Measurements from ENCODE around the gene ACO1.

The ACO1 gene

DNA sequence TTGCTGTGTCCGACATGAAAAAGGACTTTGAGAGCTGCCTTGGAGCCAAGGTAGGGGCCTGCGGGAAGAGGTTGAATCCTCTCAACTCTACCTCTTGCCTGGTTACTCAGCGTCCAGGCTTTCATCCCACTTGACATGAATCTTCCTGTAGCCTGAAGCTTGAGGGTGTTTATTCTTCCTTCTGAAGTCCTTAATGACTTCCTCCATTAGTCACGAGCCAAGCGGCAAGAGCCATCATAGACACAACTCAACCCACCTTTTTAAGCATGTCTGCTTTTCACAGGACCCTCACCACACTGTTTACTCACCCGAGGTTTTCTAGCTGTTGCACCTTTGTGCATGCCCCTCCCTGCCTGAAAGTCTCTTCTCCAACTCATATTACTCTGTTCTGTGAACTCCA is 40.2 kb downstream of the ACO1 start:
- H3K27me3 ChIP-seq (replicated peaks) = no peaks in the 10 kb centered on the region
- DNase-seq = no peak
- TF ChIP-seq, protein P1, sequence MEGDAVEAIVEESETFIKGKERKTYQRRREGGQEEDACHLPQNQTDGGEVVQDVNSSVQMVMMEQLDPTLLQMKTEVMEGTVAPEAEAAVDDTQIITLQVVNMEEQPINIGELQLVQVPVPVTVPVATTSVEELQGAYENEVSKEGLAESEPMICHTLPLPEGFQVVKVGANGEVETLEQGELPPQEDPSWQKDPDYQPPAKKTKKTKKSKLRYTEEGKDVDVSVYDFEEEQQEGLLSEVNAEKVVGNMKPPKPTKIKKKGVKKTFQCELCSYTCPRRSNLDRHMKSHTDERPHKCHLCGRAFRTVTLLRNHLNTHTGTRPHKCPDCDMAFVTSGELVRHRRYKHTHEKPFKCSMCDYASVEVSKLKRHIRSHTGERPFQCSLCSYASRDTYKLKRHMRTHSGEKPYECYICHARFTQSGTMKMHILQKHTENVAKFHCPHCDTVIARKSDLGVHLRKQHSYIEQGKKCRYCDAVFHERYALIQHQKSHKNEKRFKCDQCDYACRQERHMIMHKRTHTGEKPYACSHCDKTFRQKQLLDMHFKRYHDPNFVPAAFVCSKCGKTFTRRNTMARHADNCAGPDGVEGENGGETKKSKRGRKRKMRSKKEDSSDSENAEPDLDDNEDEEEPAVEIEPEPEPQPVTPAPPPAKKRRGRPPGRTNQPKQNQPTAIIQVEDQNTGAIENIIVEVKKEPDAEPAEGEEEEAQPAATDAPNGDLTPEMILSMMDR (IDR thresholded peaks at IDR 0.05; ENCODE audit: low read depth, low read length, missing control alignments) = no peak
- H3K27ac ChIP-seq = no peak overlapping the region
- H3K4me3 ChIP-seq (ENCODE audit: low read depth, low read length) = no peak overlapping the region
- peaks cover 32% of the 10 kb centered on the region for H3K36me3 ChIP-seq (replicated peaks)
- in situ Hi-C loops (cut with HindIII; ENCODE audit: low pct_ligation_motif_present, low sequenced_read_pairs) = no loop called here

DNA sequence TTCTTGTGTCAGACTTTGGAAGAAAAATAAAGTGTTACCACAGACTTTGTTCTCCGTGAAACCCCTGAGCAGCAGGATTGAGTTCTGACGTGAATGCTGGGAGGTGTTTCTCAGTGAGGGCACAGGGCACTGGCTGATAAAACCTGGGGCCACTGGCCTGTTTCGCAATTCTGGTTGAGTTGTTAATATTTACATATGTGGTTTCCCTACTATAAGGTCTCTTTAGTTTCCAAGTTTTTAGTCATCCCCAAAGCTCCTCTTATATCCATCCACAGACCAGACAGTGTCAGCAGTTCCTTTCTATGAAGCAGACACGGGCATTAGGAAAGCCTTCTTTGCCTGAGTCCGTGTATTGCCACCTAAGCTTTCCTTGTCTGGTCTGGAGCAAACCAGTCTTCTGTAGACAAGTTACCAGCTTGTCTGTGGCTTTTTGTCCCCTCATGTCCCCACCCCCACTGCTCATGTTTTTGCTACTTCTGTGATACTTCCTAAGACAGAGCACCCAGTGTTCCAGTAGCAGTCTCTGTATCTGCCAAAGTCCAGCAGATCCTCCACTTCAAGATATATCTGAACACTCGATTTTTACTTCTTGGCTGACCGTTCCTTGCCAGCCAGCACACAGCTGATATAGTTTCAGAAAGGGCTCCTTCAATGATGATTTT is 42.0 kb downstream of the ACO1 start:
- DNase-seq = peak; percentile 91
- TF ChIP-seq, protein P1 (IDR thresholded peaks at IDR 0.05; ENCODE audit: low read depth, low read length, missing control alignments) = no peak
- H3K27me3 ChIP-seq (replicated peaks) = no peaks in the 10 kb centered on the region
- H3K27ac ChIP-seq = peak overlapping the region; percentile 82
- H3K4me3 ChIP-seq (ENCODE audit: low read depth, low read length) = no peak overlapping the region
- in situ Hi-C loops (cut with HindIII; ENCODE audit: low pct_ligation_motif_present, low sequenced_read_pairs) = no loop called here
- peaks cover 26% of the 10 kb centered on the region for H3K36me3 ChIP-seq (replicated peaks)

DNA sequence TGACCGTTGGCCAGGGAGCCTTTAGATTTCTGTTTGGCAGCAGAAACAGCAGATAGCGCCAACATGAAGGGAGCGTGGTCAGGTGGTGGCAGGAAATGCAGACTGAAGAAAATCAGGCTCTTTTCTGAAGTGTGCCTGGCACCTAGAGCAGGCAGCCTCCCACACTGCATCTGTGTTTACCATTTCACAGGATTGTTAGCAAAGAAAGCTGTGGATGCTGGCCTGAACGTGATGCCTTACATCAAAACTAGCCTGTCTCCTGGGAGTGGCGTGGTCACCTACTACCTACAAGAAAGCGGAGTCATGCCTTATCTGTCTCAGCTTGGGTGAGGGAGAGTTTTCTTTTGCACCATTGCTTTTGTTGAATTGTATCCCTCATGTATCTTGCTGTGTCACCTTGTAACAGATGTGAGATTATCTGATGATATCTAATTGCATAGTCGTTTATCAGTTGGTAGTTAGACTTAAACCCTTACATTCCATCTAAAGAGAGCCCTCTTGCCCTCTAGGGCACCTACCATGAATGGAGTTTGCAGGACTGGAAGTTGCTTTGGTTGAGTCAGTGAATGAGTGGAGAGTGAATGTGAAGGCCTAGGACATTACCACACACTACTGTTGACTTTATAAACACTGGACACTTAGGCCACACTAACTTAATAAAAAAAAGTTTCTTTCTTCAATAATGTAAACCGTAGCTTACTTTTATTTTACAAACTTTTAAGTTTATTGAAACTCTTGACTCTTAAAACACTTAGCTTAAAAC is 42.8 kb downstream of the ACO1 start:
- H3K27ac ChIP-seq = peak overlapping the region; percentile 82
- H3K36me3 ChIP-seq (replicated peaks) = peaks cover 29% of the 10 kb centered on the region
- no peak overlapping the region for H3K4me3 ChIP-seq (ENCODE audit: low read depth, low read length)
- in situ Hi-C loops (cut with HindIII; ENCODE audit: low pct_ligation_motif_present, low sequenced_read_pairs) = no loop called here
- DNase-seq = peak; percentile 32
- TF ChIP-seq, protein P1 (IDR thresholded peaks at IDR 0.05; ENCODE audit: low read depth, low read length, missing control alignments) = no peak
- no peaks in the 10 kb centered on the region for H3K27me3 ChIP-seq (replicated peaks)

DNA sequence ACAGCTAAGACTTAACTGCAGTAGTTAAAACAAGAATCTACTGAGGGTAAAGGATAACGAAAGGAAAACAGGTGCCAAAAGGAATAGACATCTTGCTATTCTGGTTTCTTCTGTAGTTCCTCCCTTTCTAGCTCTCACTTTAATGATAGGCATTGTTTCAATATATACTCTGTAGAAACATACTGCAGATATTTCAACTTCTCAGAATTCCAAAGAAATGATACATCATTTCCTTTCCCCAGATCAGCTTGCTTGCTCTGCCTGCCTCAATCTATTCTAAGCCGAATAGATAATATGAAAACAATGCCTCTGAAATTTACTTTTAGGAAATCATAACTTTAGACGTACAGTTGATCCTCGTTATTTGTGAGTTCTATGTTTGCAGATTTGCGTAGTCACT is 46.3 kb downstream of the ACO1 start:
- in situ Hi-C loops (cut with HindIII; ENCODE audit: low pct_ligation_motif_present, low sequenced_read_pairs) = no loop called here
- Histone ChIP-seq H3K36me3 (replicated peaks) (peaks cover 45% of the 10 kb centered on the region), H3K27me3 (replicated peaks) (no peaks in the 10 kb centered on the region), H3K27ac (peak overlapping the region; percentile 74), H3K4me3 (ENCODE audit: low read depth, low read length) (no peak overlapping the region)
- DNase-seq = peak; percentile 12
- TF ChIP-seq, protein P1 (IDR thresholded peaks at IDR 0.05; ENCODE audit: low read depth, low read length, missing control alignments) = no peak

DNA sequence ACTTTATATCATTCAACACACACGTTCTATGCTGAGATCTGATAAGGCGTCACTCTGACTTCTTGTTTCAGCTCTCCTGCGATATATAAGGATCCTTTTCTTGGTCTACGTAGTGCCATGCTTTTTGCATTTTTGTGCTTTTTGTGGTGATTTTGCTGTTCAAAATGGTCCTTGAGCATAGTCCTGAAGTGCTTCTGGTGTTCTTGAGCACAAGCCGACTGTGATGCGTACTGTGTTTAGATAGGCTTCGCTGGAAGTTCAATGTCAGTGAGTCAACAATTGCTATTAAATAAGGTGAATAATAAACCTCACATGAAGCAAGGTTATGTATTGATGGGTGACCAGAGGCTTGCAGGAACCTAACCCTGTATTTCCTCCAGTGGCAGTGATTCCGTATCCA is 46.8 kb downstream of the ACO1 start:
- H3K36me3 ChIP-seq (replicated peaks) = peaks cover 50% of the 10 kb centered on the region
- TF ChIP-seq, protein P1 (IDR thresholded peaks at IDR 0.05; ENCODE audit: low read depth, low read length, missing control alignments) = no peak
- DNase-seq = peak; percentile 40

More for the DNA sequence above, 46.8 kb downstream of the ACO1 start:
- H3K27ac ChIP-seq = peak overlapping the region; percentile 74
- in situ Hi-C loops (cut with HindIII; ENCODE audit: low pct_ligation_motif_present, low sequenced_read_pairs) = no loop called here
- no peaks in the 10 kb centered on the region for H3K27me3 ChIP-seq (replicated peaks)
- no peak overlapping the region for H3K4me3 ChIP-seq (ENCODE audit: low read depth, low read length)
